GM12878 (cell line): ENCODE measurements around the gene CABLES1.

Experiments
- ATF3 ChIP-seq: IDR thresholded peaks from 2 replicates; pipeline ENCODE4 v1.6.1; 2011; ENCODE audit warnings: low read depth, mild to moderate bottlenecking, low read length, moderate library complexity, borderline replicate concordance; ENCODE audit errors: extremely low read depth
- CTCF ChIP-seq, 3 experiments: IDR thresholded peaks in 2 of 3; conservative IDR thresholded peaks in 1 of 3; 2 replicates each; pipeline ENCODE4 v1.5.1; 2011; ENCODE audit warnings: low read depth in 3 of 3, low read length in 3 of 3, mild to moderate bottlenecking in 3 of 3, control low read depth in 2 of 3, moderate library complexity in 2 of 3, inconsistent platforms in 1 of 3, mixed read lengths in 1 of 3; ENCODE audit not compliant: control insufficient read depth in 2 of 3, insufficient read depth in 1 of 3; ENCODE audit errors: extremely low read depth in 1 of 3
- EP300 ChIP-seq, 2 experiments: fragments of 150-350 bp in 1 of 2; IDR thresholded peaks; 2 replicates each; pipeline ENCODE4 v1.6.1; 2011 to 2012; ENCODE audit warnings: low read depth in 2 of 2, low read length in 2 of 2, borderline replicate concordance in 1 of 2, improper control_type of control experiment in 1 of 2, inconsistent platforms in 1 of 2; ENCODE audit not compliant: control insufficient read depth in 1 of 2
- POLR2AphosphoS5 ChIP-seq: IDR thresholded peaks from 2 replicates; pipeline ENCODE4 v1.6.1; 2011; ENCODE audit warnings: mild to moderate bottlenecking, low read length, inconsistent platforms
- SIN3A ChIP-seq: IDR thresholded peaks from 2 replicates; pipeline ENCODE4 v1.6.1; 2012; ENCODE audit warnings: low read depth, low read length, improper control_type of control experiment
- TF ChIP-seq, protein P1 (sequence below): fragments of 450-650 bp; IDR thresholded peaks from 2 replicates; pipeline ENCODE4 v1.6.1; 2014; ENCODE audit warnings: mild to moderate bottlenecking

- no peak for TF ChIP-seq EP300 (IDR thresholded peaks at IDR 0.05; ENCODE audit: borderline replicate concordance in 1 of 2, control insufficient read depth in 1 of 2, low read depth in 2 of 2, low read length in 2 of 2)
- TF ChIP-seq POLR2AphosphoS5: no peak
- TF ChIP-seq CTCF (IDR thresholded peaks at IDR 0.05 in 2 of 3, conservative IDR thresholded peaks at IDR 0.05 in 1 of 3; ENCODE audit: control insufficient read depth in 2 of 3, extremely low read depth in 1 of 3, insufficient read depth in 1 of 3, low read depth in 3 of 3, low read length in 3 of 3): no peak
- no peak for TF ChIP-seq ATF3
- no peak for TF ChIP-seq SIN3A
- TF ChIP-seq, protein P1, sequence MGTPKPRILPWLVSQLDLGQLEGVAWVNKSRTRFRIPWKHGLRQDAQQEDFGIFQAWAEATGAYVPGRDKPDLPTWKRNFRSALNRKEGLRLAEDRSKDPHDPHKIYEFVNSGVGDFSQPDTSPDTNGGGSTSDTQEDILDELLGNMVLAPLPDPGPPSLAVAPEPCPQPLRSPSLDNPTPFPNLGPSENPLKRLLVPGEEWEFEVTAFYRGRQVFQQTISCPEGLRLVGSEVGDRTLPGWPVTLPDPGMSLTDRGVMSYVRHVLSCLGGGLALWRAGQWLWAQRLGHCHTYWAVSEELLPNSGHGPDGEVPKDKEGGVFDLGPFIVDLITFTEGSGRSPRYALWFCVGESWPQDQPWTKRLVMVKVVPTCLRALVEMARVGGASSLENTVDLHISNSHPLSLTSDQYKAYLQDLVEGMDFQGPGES: no peak
These were observed 43.4 kb downstream of the CABLES1 start for GRCh38 chr18:23178661-23179081.
